ENCODE measurements around the gene CTIF.

The CTIF gene

DNA sequence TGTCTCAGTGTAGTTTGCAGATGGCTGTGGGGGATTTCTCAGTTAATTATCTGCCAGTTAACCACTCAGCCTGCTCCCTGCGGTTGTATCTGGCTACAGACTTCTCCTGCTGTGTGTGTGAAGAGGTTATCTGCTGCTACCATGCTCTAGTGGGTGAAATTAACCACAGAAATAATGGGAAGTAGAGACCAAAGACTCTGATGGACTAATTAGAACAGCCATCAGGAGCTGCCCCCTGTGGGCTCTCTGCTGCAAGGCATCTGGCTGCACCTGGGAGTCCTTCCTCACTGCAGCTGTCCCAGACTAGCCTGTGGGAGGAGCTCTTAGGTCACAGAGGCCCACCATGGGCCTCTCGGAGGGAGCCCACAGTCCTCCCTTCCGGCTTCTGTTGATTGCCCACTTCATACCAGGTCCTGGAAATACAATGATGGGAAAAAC lies 66.6 kb downstream of the CTIF start:
- Histone ChIP-seq H2BK5ac (ENCODE audit: low read depth, low read length, poor library complexity, severe bottlenecking) (no peak overlapping the region), H3K23ac (ENCODE audit: low read length in 2 of 2) (no peak overlapping the region), H3K27ac (ENCODE audit: low read length, poor library complexity, severe bottlenecking) (peak overlapping the region; percentile 61), H3K18ac (ENCODE audit: low read depth in 1 of 2, low read length in 2 of 2) (no peak overlapping the region), H2BK15ac (ENCODE audit: low read depth, poor library complexity, severe bottlenecking) (no peak overlapping the region), H2BK120ac (ENCODE audit: low read depth, low read length) (no peak overlapping the region), H2AK5ac (ENCODE audit: low read length, severe bottlenecking) (no peak overlapping the region), H2AFZ (ENCODE audit: low read depth, low read length) (no peak overlapping the region), H4K91ac (ENCODE audit: low read length) (no peak overlapping the region), H3K9me3 (ENCODE audit: control insufficient read depth, low read length) (no peaks in the 10 kb centered on the region), H3K36me3 (ENCODE audit: control insufficient read depth in 1 of 2, insufficient read depth in 2 of 2, low read depth in 1 of 2, low read length in 2 of 2) (peaks cover 0 to 13% of the 10 kb centered on the region in 2 experiments), H3K9ac (ENCODE audit: low read length) (no peak overlapping the region), H3K79me1 (replicated peaks; ENCODE audit: low read length, poor library complexity, severe bottlenecking) (peaks cover 32% of the 10 kb centered on the region), H4K8ac (ENCODE audit: low read length) (no peak overlapping the region), H3K4me3 (ENCODE audit: insufficient read depth in 1 of 2, low read depth in 1 of 2, low read length in 2 of 2) (no peak overlapping the region), H3K4me1 (ENCODE audit: control insufficient read depth, insufficient read depth, low read depth, low read length) (peaks cover 48% of the 10 kb centered on the region), H3K14ac (ENCODE audit: low read length in 2 of 2) (peak overlapping the region in 1 of 2 experiments; percentile 72), H3K4ac (ENCODE audit: low read depth in 1 of 2, low read length in 2 of 2) (no peak overlapping the region), H3K27me3 (ENCODE audit: control insufficient read depth in 1 of 2, insufficient read depth in 1 of 2, low read length in 2 of 2) (no peaks in the 10 kb centered on the region), H3K4me2 (ENCODE audit: low read length, poor library complexity, severe bottlenecking) (no peak overlapping the region), H2BK12ac (ENCODE audit: low read length in 2 of 2) (no peak overlapping the region)
- peak; percentile 36 for DNase-seq
- WGBS, result 52% methylated on average over 3 of the region's 3 CpGs

DNA sequence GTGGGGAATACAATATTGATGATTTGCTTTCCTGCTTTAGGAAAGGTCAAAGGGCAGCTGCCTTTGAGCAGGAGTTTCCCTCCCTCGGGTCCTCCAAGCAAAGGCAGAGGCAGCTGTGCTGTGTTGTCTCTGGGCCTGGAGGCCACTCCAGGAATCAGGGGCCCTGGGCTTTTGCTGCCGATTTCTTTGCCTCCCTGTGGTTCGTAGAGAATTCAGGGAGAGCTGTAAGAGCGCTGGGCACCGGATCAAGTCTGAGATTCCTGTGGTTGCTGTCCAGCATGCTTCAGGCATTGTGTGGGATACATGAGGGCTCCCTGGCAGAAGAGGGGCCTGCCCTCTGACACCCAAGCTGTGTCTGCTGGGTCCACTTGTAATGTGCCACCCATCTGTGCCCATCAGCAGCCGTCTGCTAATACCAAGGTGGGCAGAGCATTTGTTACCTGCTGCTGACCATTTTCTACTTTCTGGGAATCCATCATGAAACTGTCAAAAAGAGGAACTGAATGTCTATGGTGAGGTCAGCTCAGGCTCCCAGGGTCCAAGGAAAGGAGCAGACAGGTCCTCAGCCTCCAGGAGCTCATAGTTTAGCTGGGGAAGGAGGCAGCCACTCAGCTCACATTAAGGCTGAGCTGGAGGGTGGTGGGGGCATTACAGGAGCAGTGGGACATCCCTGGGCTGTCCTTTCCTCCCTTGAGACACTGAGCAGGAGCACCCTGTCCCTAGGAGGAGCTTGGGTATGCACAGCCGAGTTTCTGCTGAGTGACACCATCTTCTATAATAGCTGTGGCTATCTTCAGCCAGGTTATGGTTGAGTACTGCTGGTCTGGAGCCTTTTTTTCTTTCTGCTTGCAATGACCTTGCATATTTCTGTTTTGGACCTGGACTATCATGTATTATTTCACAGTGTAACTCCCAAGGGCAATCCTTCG lies 68.5 kb downstream of the CTIF start:
- Histone ChIP-seq H3K23ac (ENCODE audit: low read length in 2 of 2) (no peak overlapping the region), H3K27me3 (ENCODE audit: control insufficient read depth in 1 of 2, insufficient read depth in 1 of 2, low read length in 2 of 2) (no peaks in the 10 kb centered on the region), H4K8ac (ENCODE audit: low read length) (no peak overlapping the region), H3K4me3 (ENCODE audit: insufficient read depth in 1 of 2, low read depth in 1 of 2, low read length in 2 of 2) (no peak overlapping the region), H2AK5ac (ENCODE audit: low read length, severe bottlenecking) (peak overlapping the region; percentile 88), H3K36me3 (ENCODE audit: control insufficient read depth in 1 of 2, insufficient read depth in 2 of 2, low read depth in 1 of 2, low read length in 2 of 2) (peaks cover 0 to 26% of the 10 kb centered on the region in 2 experiments), H2BK12ac (ENCODE audit: low read length in 2 of 2) (no peak overlapping the region), H3K4me1 (ENCODE audit: control insufficient read depth, insufficient read depth, low read depth, low read length) (peaks cover 54% of the 10 kb centered on the region), H3K9ac (ENCODE audit: low read length) (no peak overlapping the region), H3K9me3 (ENCODE audit: control insufficient read depth, low read length) (no peaks in the 10 kb centered on the region), H3K79me1 (replicated peaks; ENCODE audit: low read length, poor library complexity, severe bottlenecking) (peaks cover 46% of the 10 kb centered on the region), H3K14ac (ENCODE audit: low read length in 2 of 2) (no peak overlapping the region), H2AFZ (ENCODE audit: low read depth, low read length) (no peak overlapping the region), H3K4me2 (ENCODE audit: low read length, poor library complexity, severe bottlenecking) (no peak overlapping the region), H2BK15ac (ENCODE audit: low read depth, poor library complexity, severe bottlenecking) (no peak overlapping the region), H3K4ac (ENCODE audit: low read depth in 1 of 2, low read length in 2 of 2) (no peak overlapping the region), H3K27ac (ENCODE audit: low read length, poor library complexity, severe bottlenecking) (peak overlapping the region; percentile 80), H3K18ac (ENCODE audit: low read depth in 1 of 2, low read length in 2 of 2) (no peak overlapping the region), H4K91ac (ENCODE audit: low read length) (no peak overlapping the region), H2BK5ac (ENCODE audit: low read depth, low read length, poor library complexity, severe bottlenecking) (no peak overlapping the region), H2BK120ac (ENCODE audit: low read depth, low read length) (no peak overlapping the region)
- 45% methylated on average over 8 of the region's 8 CpGs for WGBS
- peak; percentile 85 for DNase-seq

DNA sequence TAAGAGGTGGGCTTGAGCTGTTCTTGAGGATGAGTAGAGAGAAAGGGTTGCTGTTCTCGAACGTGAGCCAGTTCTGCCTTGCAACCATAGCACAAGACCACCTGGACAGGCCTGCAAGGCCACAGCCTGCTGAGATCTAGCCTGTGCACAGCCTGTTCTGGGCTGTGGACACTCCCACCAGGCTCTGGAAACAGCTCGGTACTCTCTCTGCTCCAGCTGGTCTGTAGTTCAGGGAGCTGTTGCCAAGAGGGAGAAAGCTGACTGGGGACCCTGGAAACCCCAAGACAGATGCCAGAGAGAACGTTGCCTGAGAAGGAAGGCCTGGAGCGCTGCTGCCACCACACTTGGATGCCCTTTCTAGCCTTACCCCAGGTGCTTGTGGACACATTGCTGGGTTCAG lies 69.8 kb downstream of the CTIF start:
- no peak overlapping the region for H2AK5ac ChIP-seq (ENCODE audit: low read length, severe bottlenecking)
- peaks cover 59% of the 10 kb centered on the region for H3K4me1 ChIP-seq (ENCODE audit: control insufficient read depth, insufficient read depth, low read depth, low read length)
- peaks cover 47% of the 10 kb centered on the region for H3K79me1 ChIP-seq (replicated peaks; ENCODE audit: low read length, poor library complexity, severe bottlenecking)
- H2BK15ac ChIP-seq (ENCODE audit: low read depth, poor library complexity, severe bottlenecking), result no peak overlapping the region
- peak overlapping the region in 1 of 2 experiments; percentile 35 for H3K14ac ChIP-seq (ENCODE audit: low read length in 2 of 2)
- no peak overlapping the region for H3K18ac ChIP-seq (ENCODE audit: low read depth in 1 of 2, low read length in 2 of 2)
- no peak overlapping the region for H3K27ac ChIP-seq (ENCODE audit: low read length, poor library complexity, severe bottlenecking)
- H2BK5ac ChIP-seq (ENCODE audit: low read depth, low read length, poor library complexity, severe bottlenecking), result no peak overlapping the region
- H3K9ac ChIP-seq (ENCODE audit: low read length), result no peak overlapping the region
- H2BK120ac ChIP-seq (ENCODE audit: low read depth, low read length), result no peak overlapping the region
- no peak for DNase-seq
- no peak overlapping the region for H3K4me2 ChIP-seq (ENCODE audit: low read length, poor library complexity, severe bottlenecking)
- H3K27me3 ChIP-seq (ENCODE audit: control insufficient read depth in 1 of 2, insufficient read depth in 1 of 2, low read length in 2 of 2), result no peaks in the 10 kb centered on the region
- no peak overlapping the region for H3K4me3 ChIP-seq (ENCODE audit: insufficient read depth in 1 of 2, low read depth in 1 of 2, low read length in 2 of 2)
- no peak overlapping the region for H4K91ac ChIP-seq (ENCODE audit: low read length)
- peaks cover 0 to 31% of the 10 kb centered on the region in 2 experiments for H3K36me3 ChIP-seq (ENCODE audit: control insufficient read depth in 1 of 2, insufficient read depth in 2 of 2, low read depth in 1 of 2, low read length in 2 of 2)
- H2AFZ ChIP-seq (ENCODE audit: low read depth, low read length), result no peak overlapping the region
- H4K8ac ChIP-seq (ENCODE audit: low read length), result no peak overlapping the region
- no peak overlapping the region for H3K4ac ChIP-seq (ENCODE audit: low read depth in 1 of 2, low read length in 2 of 2)
- WGBS, result 88% methylated on average over 5 of the region's 5 CpGs
- H2BK12ac ChIP-seq (ENCODE audit: low read length in 2 of 2), result no peak overlapping the region
- H3K9me3 ChIP-seq (ENCODE audit: control insufficient read depth, low read length), result no peaks in the 10 kb centered on the region
- no peak overlapping the region for H3K23ac ChIP-seq (ENCODE audit: low read length in 2 of 2)

DNA sequence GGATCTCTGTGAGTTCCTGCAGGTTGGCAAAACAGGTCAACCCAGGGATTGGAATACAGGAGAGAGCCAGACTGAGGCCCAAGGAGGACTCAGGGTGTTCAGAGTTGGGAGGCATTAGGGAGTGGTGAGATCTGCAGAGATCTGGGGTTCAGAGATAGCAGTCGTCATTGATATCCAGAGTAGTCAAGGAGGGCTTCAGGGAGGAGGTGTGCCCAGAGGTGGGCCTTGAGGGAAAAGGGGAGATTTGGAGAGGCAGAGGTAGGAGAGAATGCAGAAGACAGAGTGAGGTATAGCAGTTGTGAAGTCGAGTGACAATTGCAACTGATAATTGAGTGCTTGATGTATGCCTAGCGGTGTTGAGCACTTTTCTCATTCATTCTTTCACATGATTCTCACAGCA lies 70.3 kb downstream of the CTIF start:
- H3K79me1 ChIP-seq (replicated peaks; ENCODE audit: low read length, poor library complexity, severe bottlenecking), result peaks cover 50% of the 10 kb centered on the region
- no peak overlapping the region for H3K9ac ChIP-seq (ENCODE audit: low read length)
- H2BK12ac ChIP-seq (ENCODE audit: low read length in 2 of 2), result no peak overlapping the region
- H2AFZ ChIP-seq (ENCODE audit: low read depth, low read length), result no peak overlapping the region
- H3K23ac ChIP-seq (ENCODE audit: low read length in 2 of 2), result no peak overlapping the region
- no peak overlapping the region for H3K18ac ChIP-seq (ENCODE audit: low read depth in 1 of 2, low read length in 2 of 2)
- no peak overlapping the region for H2BK15ac ChIP-seq (ENCODE audit: low read depth, poor library complexity, severe bottlenecking)
- no peak overlapping the region for H3K14ac ChIP-seq (ENCODE audit: low read length in 2 of 2)
- H4K8ac ChIP-seq (ENCODE audit: low read length), result no peak overlapping the region
- WGBS, result 96% methylated on average over 2 of the region's 3 CpGs
- H3K27me3 ChIP-seq (ENCODE audit: control insufficient read depth in 1 of 2, insufficient read depth in 1 of 2, low read length in 2 of 2), result no peaks in the 10 kb centered on the region
- DNase-seq, result no peak
- no peak overlapping the region for H3K4ac ChIP-seq (ENCODE audit: low read depth in 1 of 2, low read length in 2 of 2)
- no peak overlapping the region for H2BK5ac ChIP-seq (ENCODE audit: low read depth, low read length, poor library complexity, severe bottlenecking)
- H3K4me1 ChIP-seq (ENCODE audit: control insufficient read depth, insufficient read depth, low read depth, low read length), result peaks cover 63% of the 10 kb centered on the region
- H3K36me3 ChIP-seq (ENCODE audit: control insufficient read depth in 1 of 2, insufficient read depth in 2 of 2, low read depth in 1 of 2, low read length in 2 of 2), result peaks cover 0 to 31% of the 10 kb centered on the region in 2 experiments
- no peak overlapping the region for H2BK120ac ChIP-seq (ENCODE audit: low read depth, low read length)
- no peaks in the 10 kb centered on the region for H3K9me3 ChIP-seq (ENCODE audit: control insufficient read depth, low read length)
- no peak overlapping the region for H3K27ac ChIP-seq (ENCODE audit: low read length, poor library complexity, severe bottlenecking)
- H4K91ac ChIP-seq (ENCODE audit: low read length), result no peak overlapping the region
- H3K4me3 ChIP-seq (ENCODE audit: insufficient read depth in 1 of 2, low read depth in 1 of 2, low read length in 2 of 2), result no peak overlapping the region
- no peak overlapping the region for H3K4me2 ChIP-seq (ENCODE audit: low read length, poor library complexity, severe bottlenecking)
- H2AK5ac ChIP-seq (ENCODE audit: low read length, severe bottlenecking), result no peak overlapping the region

Data from mesenchymal stem cell (in vitro differentiated cells and primary cell).